Endodermal cell (in vitro differentiated cells): Measurements from ENCODE around the gene MORN1. TPM values are rescaled to one million over a fixed set of nuclear protein-coding genes. Genes with fewer than 3 reads are reported as not detected.

ENCODE experiments used
- DNase-seq: peaks from one replicate; pipeline ENCODE4 v3.0.0-alpha.2; 2017
- H3K27ac ChIP-seq: 2 replicates; pipeline ENCODE4 v1.5.1; 2013; ENCODE audit warnings: mild to moderate bottlenecking, low read depth, low read length, moderate library complexity
- H3K27me3 ChIP-seq: 2 replicates; pipeline ENCODE4 v1.6.1; 2013; ENCODE audit warnings: mild to moderate bottlenecking, low read length, moderate library complexity; ENCODE audit not compliant: insufficient read depth, control insufficient read depth, poor library complexity, severe bottlenecking
- H3K36me3 ChIP-seq: 2 replicates; pipeline ENCODE4 v1.7.0; 2013; ENCODE audit warnings: mild to moderate bottlenecking, low read length, moderate library complexity; ENCODE audit not compliant: control insufficient read depth, insufficient read depth
- H3K4me1 ChIP-seq: one replicate; pipeline ENCODE4 v1.7.0; 2013; ENCODE audit warnings: low read length; ENCODE audit not compliant: control insufficient read depth, insufficient read depth
- H3K4me3 ChIP-seq: 2 replicates; pipeline ENCODE4 v1.5.1; 2013; ENCODE audit warnings: mild to moderate bottlenecking, low read length, moderate library complexity
- H3K9ac ChIP-seq: 2 replicates; pipeline ENCODE4 v1.6.1; 2013; ENCODE audit warnings: mild to moderate bottlenecking, low read length, moderate library complexity; ENCODE audit not compliant: poor library complexity, severe bottlenecking; ENCODE audit errors: extremely low read depth
- H3K9me3 ChIP-seq: 2 replicates; pipeline ENCODE4 v1.6.1; 2013; ENCODE audit warnings: mild to moderate bottlenecking, low read length, moderate library complexity; ENCODE audit not compliant: control insufficient read depth
- H3K27ac Mint-ChIP-seq: 2 replicates; pipeline ENCODE4 v1.8.0; 2020; ENCODE audit warnings: mixed read lengths
- H3K27me3 Mint-ChIP-seq: 2 replicates; pipeline ENCODE4 v1.8.0; 2021; ENCODE audit warnings: mild to moderate bottlenecking, mixed read lengths; ENCODE audit not compliant: insufficient read depth
- H3K36me3 Mint-ChIP-seq: 2 replicates; pipeline ENCODE4 v1.8.0; 2020; ENCODE audit warnings: low read depth, mixed read lengths
- H3K4me1 Mint-ChIP-seq: 2 replicates; pipeline ENCODE4 v1.8.0; 2020; ENCODE audit warnings: mixed read lengths
- H3K4me3 Mint-ChIP-seq: 2 replicates; pipeline ENCODE4 v1.8.0; 2020; ENCODE audit warnings: mild to moderate bottlenecking, moderate library complexity, mixed read lengths
- H3K9me3 Mint-ChIP-seq: 2 replicates; pipeline ENCODE4 v1.8.0; 2020; ENCODE audit warnings: mild to moderate bottlenecking, mixed read lengths
- WGBS, 2 experiments: methylation state at CpG; one replicate each; pipeline versions ENCODE4 v1.1.5 to v1.1.7; 2013; ENCODE audit warnings: missing lambda C conversion rate in 2 of 2, mixed read lengths in 1 of 2; ENCODE audit not compliant: insufficient coverage in 1 of 2, insufficient read length in 1 of 2; 5-methylcytosine and 5-hydroxymethylcytosine counted together
- total RNA-seq, 2 donors: library from RNA; stranded (reverse); fragmentation: NEBNext Ultra II Directional in 1 of 2; extraction: Animal tissue kit (Norgen Biotek cat#: 25700) in 1 of 2; gene quantifications; 2 replicates in 1 of 2; 3 replicates in 1 of 2; pipeline ENCODE4 v1.2.1, GENCODE V29; 2021
- TF ChIP-seq, protein P1 (sequence below): fragments of 200-600 bp; sonication (generic); conservative IDR thresholded peaks from 2 replicates; pipeline ENCODE4 v1.5.0; 2021; ENCODE audit warnings: antibody characterized with exemption, mild to moderate bottlenecking

The MORN1 gene
- total RNA-seq, 2 donors from 2014 or later, result 21.3 to 24.9 TPM

DNA sequence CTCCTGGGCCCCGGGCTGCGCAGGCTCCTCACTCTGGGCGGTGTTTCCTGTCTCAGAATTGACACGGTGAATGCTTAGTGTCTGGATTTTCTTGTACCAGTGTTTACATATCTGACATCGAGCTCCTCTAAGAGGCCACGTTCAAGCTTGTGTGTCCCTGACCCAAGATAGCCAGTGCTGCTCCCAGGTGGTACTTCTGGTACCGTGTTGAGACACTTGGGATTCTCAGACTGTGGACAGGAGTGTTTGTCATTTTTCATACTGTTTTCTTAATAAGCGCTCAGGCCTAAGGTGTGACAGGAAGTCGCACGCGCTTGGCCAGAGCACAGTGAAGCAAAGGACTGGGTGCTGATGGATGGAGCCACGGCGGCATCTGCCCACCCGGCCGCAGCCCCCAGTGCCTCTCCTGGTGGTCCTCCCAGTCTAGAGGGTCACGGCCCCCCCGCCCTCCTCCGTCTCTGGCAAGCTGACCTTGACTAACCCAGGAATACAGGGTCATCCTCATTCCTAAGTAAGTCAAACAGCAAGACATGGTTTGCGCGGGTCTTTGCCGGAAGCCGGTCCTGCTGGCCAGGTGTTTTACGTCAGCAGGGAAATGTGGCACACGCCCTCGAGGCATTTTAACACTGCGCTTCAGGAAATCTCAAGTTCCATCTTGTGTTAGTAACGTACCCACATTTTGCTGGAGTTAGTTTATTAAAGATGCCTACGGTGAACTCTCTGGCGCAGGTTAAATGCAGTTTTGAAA, 13.0 kb upstream of the MORN1 start:
- H3K4me1 ChIP-seq, result no peaks in the 10 kb centered on the region
- Mint-ChIP-seq H3K4me1 (no peaks in the 10 kb centered on the region), H3K4me3 (no peak overlapping the region), H3K27me3 (no peaks in the 10 kb centered on the region), H3K27ac (no peak overlapping the region), H3K36me3 (peaks cover 65% of the 10 kb centered on the region), H3K9me3 (no peaks in the 10 kb centered on the region)
- WGBS, 2 experiments, result 94 to 95% methylated on average over 25 to 29 of the region's 29 CpGs
- H3K27me3 ChIP-seq, result no peaks in the 10 kb centered on the region
- H3K9me3 ChIP-seq, result no peaks in the 10 kb centered on the region
- H3K4me3 ChIP-seq, result no peak overlapping the region
- no peak overlapping the region for H3K27ac ChIP-seq
- DNase-seq, result no peak
- H3K36me3 ChIP-seq, result peaks cover 53% of the 10 kb centered on the region
- TF ChIP-seq, protein P1, sequence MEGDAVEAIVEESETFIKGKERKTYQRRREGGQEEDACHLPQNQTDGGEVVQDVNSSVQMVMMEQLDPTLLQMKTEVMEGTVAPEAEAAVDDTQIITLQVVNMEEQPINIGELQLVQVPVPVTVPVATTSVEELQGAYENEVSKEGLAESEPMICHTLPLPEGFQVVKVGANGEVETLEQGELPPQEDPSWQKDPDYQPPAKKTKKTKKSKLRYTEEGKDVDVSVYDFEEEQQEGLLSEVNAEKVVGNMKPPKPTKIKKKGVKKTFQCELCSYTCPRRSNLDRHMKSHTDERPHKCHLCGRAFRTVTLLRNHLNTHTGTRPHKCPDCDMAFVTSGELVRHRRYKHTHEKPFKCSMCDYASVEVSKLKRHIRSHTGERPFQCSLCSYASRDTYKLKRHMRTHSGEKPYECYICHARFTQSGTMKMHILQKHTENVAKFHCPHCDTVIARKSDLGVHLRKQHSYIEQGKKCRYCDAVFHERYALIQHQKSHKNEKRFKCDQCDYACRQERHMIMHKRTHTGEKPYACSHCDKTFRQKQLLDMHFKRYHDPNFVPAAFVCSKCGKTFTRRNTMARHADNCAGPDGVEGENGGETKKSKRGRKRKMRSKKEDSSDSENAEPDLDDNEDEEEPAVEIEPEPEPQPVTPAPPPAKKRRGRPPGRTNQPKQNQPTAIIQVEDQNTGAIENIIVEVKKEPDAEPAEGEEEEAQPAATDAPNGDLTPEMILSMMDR, result no peak
- no peak overlapping the region for H3K9ac ChIP-seq

DNA sequence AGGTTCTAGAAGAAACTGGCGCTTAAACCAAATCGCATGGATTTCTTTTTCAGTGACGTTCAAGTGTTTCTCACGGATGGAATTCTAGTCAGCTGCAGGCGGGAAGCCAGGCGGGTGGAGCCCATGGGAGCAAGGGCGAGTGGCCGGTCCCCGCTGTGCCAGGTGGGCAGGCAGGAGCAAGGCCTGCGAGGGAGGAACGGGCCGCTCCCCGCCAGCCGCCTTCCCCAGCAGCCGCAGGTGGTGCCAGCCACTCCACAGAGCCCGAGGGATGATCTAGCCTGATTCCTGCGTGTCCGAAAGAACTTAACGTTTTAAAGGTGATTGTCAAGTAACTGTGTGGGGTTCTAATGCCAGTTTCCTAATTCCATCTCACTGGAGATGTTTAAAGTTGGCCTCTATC, 11.9 kb upstream of the MORN1 start:
- DNase-seq, result no peak
- Histone ChIP-seq H3K9ac (no peak overlapping the region), H3K4me1 (no peaks in the 10 kb centered on the region), H3K27ac (no peak overlapping the region), H3K36me3 (peaks cover 63% of the 10 kb centered on the region), H3K27me3 (no peaks in the 10 kb centered on the region), H3K4me3 (no peak overlapping the region), H3K9me3 (no peaks in the 10 kb centered on the region)
- Mint-ChIP-seq H3K4me3 (no peak overlapping the region), H3K4me1 (no peaks in the 10 kb centered on the region), H3K27ac (no peak overlapping the region), H3K9me3 (no peaks in the 10 kb centered on the region), H3K36me3 (peaks cover 67% of the 10 kb centered on the region), H3K27me3 (no peaks in the 10 kb centered on the region)
- TF ChIP-seq, protein P1, result no peak
- WGBS, 2 experiments, result 95 to 97% methylated on average over 19 of the region's 19 CpGs

DNA sequence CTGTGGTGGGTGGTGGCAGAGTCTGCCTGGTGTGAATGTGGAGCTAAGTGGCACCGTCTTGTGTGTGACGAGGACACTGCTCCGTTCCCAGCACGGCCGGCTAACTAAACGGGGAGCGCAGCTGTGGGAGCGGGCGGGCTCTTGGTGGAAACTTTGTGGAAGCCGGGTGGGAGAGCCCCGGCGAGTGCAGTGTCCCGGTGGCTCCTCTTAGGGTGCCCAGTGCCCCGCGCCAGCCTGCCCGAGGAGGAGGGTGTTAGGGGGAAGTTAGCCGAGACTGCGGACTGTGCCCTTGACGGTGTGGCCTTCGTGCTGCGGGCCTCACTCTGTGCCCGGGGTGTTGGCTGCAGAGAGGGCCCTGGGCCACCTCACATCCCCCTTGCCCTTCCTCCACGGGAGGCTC, 11.1 kb upstream of the MORN1 start:
- Mint-ChIP-seq H3K4me1 (no peaks in the 10 kb centered on the region), H3K9me3 (no peaks in the 10 kb centered on the region), H3K4me3 (no peak overlapping the region), H3K36me3 (peaks cover 66% of the 10 kb centered on the region), H3K27me3 (no peaks in the 10 kb centered on the region), H3K27ac (no peak overlapping the region)
- H3K9ac ChIP-seq, result no peak overlapping the region
- DNase-seq, result no peak
- TF ChIP-seq, protein P1, result no peak
- H3K36me3 ChIP-seq, result peaks cover 65% of the 10 kb centered on the region
- no peak overlapping the region for H3K4me3 ChIP-seq
- H3K27me3 ChIP-seq, result no peaks in the 10 kb centered on the region
- H3K27ac ChIP-seq, result no peak overlapping the region
- H3K9me3 ChIP-seq, result no peaks in the 10 kb centered on the region
- H3K4me1 ChIP-seq, result no peaks in the 10 kb centered on the region
- 91 to 96% methylated on average over 8 to 23 of the region's 23 CpGs for WGBS, 2 experiments
